ENCODE data around the gene STK24. TPM values are rescaled to one million over a fixed set of nuclear protein-coding genes. Genes with fewer than 3 reads are reported as not detected.

STK24 gene
- total and polyA plus RNA-seq, 10 of the 15 experiments (the other 5 are each of a cell fraction or from before 2014, with no cell fraction given): 7.5 to 115 (median 52.9) TPM

GRCh38 chr13:98433654-98434053 lies 143.3 kb downstream of the STK24 start:
- Histone ChIP-seq H4K20me1 (ENCODE audit: control insufficient read depth, insufficient read depth) (no peaks in the 10 kb centered on the region), H3K36me3 (ENCODE audit: control insufficient read depth in 2 of 2, insufficient read depth in 2 of 2, low read length in 1 of 2) (no peaks in the 10 kb centered on the region), H3K4me2 (ENCODE audit: control insufficient read depth, insufficient read depth) (no peak overlapping the region), H3K9me3 (replicated peaks; ENCODE audit: control insufficient read depth, insufficient read depth, low read length) (no peaks in the 10 kb centered on the region), H2AFZ (ENCODE audit: control insufficient read depth, low read depth, low read length) (no peak overlapping the region), H3K9ac (ENCODE audit: control insufficient read depth, insufficient read depth, low read length) (no peak overlapping the region), H3K79me2 (ENCODE audit: control insufficient read depth, insufficient read depth, low read length) (no peaks in the 10 kb centered on the region), H3K27ac (ENCODE audit: control insufficient read depth, insufficient read depth) (no peak overlapping the region), H3K4me3 (no peak overlapping the region), H3K27me3 (replicated peaks in 1 of 2; ENCODE audit: control insufficient read depth in 2 of 2, insufficient read depth in 2 of 2, low read length in 1 of 2) (no peaks in the 10 kb centered on the region), H3K4me1 (ENCODE audit: control insufficient read depth, insufficient read depth, low read length) (no peaks in the 10 kb centered on the region)
- in situ Hi-C loops (cut with MboI): no loop called here
- no peak for FAIRE-seq
- intact Hi-C loops (cut with micrococcal nuclease; ENCODE audit: unreplicated experiment): loop anchor here (5.0 kb wide), 1 partner anchor 576 kb away; no protein-coding TSS in a partner anchor
- ChIA-PET RAD21 (ENCODE audit: unreplicated experiment) (no interaction called here), SMC1A (ENCODE audit: uncharacterized antibody, unreplicated experiment) (no interaction called here), POLR2A (no interaction called here), CTCF (interaction anchor here (1.5 to 1.8 kb wide), 2 partner anchors 12 to 220 kb away, joined by 3 to 5 read pairs; no protein-coding TSS in a partner anchor)
- no TSS peak for BruUV-seq (replicated peaks)
- no peak for ATAC-seq
- DNase-seq (ENCODE audit: low read depth, low spot score): no peak
- TF ChIP-seq SMC3 (IDR thresholded peaks at IDR 0.05; ENCODE audit: borderline replicate concordance, low read length): no peak
- TF ChIP-seq ATF7 (IDR thresholded peaks at IDR 0.05; ENCODE audit: low read depth): no peak
- no peak for TF ChIP-seq PML (IDR thresholded peaks at IDR 0.05; ENCODE audit: low read length)
- no peak for TF ChIP-seq IRF4 (IDR thresholded peaks at IDR 0.05; ENCODE audit: low read depth, low read length)
- no peak for TF ChIP-seq PBX3 (IDR thresholded peaks at IDR 0.05; ENCODE audit: insufficient replicate concordance, low read depth, low read length)
- TF ChIP-seq TARDBP (IDR thresholded peaks at IDR 0.05; ENCODE audit: borderline replicate concordance): no peak
- no peak for TF ChIP-seq NR2C1 (IDR thresholded peaks at IDR 0.05)
- TF ChIP-seq NRF1 (conservative IDR thresholded peaks at IDR 0.05; ENCODE audit: low read depth, low read length): no peak
- no peak for TF ChIP-seq BHLHE40 (IDR thresholded peaks at IDR 0.05; ENCODE audit: borderline replicate concordance in 1 of 2, low read depth in 2 of 2, low read length in 1 of 2)
- no peak for TF ChIP-seq ATF3 (IDR thresholded peaks at IDR 0.05; ENCODE audit: borderline replicate concordance, extremely low read depth, low read depth, low read length)
- TF ChIP-seq PRDM15 (CRISPR knock-in tag; IDR thresholded peaks at IDR 0.05): no peak
- no peak for TF ChIP-seq NR2C2 (IDR thresholded peaks at IDR 0.05; ENCODE audit: borderline replicate concordance, control insufficient read depth, insufficient read length, low read depth)
- TF ChIP-seq NBN (IDR thresholded peaks at IDR 0.05): no peak
- TF ChIP-seq POLR2AphosphoS5 (IDR thresholded peaks at IDR 0.05; ENCODE audit: low read length): no peak
- no peak for TF ChIP-seq RELA (IDR thresholded peaks at IDR 0.05; ENCODE audit: borderline replicate concordance, partially characterized antibody)
- no peak for TF ChIP-seq MLLT1 (IDR thresholded peaks at IDR 0.05)
- no peak for TF ChIP-seq TAF1 (IDR thresholded peaks at IDR 0.05; ENCODE audit: borderline replicate concordance, low read depth, low read length)
- 70% methylated on average over 10 of the region's 10 CpGs for WGBS (ENCODE audit: insufficient coverage, insufficient replicate concordance, low lambda C conversion rate, missing lambda C conversion rate)
